GM11168 (cell line): ENCODE measurements around the gene CXCL16.
"Not testable (repeated sequence)": the region's sequence is repeated elsewhere in the genome, so short reads cannot be mapped to it uniquely, and the experiment has no call there.

ENCODE experiments used
- in situ Hi-C: fragments of 300-500 bp; cut with MboI; formaldehyde crosslinking; loops from one replicate; pipeline ENCODE4 v1.12.0; 2022; ENCODE audit warnings: low sequenced_read_pairs; ENCODE audit not compliant: unreplicated experiment

CXCL16 gene

DNA sequence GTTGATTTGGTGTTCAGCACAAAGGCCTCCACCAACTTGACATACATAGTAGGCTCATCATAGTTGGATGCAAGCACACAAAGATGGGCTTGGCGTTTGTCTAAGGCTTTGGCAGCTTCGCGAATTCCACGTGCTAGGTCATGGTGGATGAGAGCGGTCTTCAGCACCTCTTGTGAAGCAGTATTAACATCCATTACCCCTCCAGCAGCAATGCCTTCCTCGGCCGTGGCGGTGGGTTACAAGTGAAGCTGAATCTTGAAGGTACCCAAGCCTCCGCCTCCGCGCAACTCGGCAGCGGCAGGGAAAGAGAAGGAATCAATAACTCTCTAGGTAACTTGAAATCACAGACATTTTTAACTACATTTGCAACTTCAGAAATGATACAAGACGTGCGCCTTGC, 34.7 kb downstream of the CXCL16 start:
- in situ Hi-C loops = no loop called here

DNA sequence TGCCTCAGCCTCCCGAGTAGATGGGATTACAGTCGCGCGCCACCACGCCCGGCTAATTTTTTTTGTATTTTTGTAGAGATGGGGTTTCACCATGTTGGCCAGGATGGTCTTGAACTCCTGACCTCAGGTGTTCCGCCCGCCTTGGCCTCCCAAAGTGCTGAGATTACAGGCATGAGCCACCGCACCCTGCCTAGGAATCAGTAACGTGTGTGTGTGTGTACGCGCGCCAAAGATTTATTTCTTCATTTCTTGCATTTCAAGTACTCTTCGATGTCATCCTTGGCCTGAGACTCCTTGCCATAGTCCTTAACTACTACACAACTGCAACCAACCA, 35.2 kb downstream of the CXCL16 start:
- in situ Hi-C loops = not testable (repeated sequence)

DNA sequence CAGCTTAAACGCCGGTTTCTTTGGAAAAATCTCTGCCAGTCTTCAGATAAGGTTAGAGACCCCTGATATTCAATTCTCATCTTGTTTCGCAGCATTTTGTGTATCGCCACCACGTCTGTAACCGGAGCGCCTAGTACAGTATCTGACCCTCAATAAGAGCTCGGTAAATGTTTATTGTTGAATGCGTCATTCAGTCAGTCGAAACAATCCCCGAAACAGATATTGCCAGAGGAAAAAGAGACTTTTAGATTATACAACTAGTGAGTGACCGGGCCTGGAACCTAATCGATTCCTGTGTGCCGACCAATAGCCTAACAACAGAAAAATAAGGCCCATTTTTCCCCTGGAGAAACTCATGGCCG, 36.4 kb downstream of the CXCL16 start:
- in situ Hi-C loops = no loop called here

DNA sequence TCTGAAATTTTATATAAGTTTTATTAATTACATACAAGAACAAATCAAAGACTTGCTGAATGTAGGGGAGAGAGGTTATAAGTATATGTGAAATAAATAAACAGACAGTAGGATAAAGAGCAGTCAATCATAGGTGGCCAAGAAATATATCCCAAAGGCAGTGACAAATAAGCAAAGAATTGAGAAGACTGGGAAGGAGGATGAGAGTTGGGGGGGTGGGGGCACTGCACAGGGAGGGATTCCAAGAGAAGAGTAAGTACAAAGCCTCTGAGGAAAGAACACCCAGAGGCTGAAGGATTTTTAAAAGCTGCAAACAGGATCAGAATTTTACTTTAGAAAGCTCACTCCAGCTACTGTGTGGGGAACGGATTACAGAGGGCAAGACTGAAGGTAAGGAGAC, 38.6 kb downstream of the CXCL16 start:
- in situ Hi-C loops = no loop called here

DNA sequence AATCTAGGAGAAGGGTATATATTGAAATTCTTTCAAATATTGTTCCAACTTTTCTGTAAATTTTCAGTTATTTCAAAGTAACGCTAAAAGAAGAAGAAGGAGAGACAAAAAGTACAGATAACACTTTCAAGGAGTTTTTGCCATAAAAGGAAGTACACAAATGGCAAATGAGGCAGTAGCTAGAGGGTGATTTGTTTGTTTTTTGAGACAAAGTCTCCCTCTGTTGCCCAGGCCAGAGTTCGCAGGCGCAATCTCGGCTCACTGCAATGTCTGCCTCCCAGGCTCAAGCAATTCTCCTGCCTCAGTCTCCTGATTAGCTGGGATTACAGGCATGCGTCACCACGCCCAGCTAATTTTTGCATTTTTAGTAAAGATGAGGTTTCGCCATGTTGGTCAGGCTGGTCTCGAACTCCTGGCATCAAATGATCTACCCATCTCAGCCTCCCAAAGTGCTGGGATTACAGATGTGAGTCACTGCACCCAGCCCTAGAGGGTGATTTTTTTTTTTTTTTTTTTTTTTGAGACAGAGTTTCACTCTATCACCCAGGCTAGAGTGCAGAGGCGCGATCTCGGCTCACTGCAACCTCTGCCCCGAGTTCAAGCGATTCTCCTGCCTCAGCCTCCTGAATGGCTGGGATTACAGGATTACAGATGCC, 40.2 kb downstream of the CXCL16 start:
- in situ Hi-C loops = not testable (repeated sequence)

DNA sequence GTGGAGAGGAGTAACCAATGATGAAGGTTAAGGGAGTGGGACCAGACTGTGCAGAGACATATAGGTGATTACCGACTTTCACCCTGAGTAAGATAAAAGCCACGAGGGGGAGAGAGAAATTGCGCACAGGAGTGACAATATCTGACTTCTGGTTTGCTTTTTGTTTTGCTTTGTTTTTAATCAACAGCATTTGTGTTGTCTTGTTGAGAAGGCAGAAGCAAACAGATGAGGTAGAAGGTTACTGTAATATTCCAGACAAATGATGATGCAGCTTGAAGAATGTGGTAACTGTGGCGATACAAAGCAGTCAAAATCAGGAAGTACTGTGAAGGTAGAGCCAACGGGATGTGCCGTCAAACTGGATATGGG, 43.3 kb downstream of the CXCL16 start:
- in situ Hi-C loops = no loop called here

DNA sequence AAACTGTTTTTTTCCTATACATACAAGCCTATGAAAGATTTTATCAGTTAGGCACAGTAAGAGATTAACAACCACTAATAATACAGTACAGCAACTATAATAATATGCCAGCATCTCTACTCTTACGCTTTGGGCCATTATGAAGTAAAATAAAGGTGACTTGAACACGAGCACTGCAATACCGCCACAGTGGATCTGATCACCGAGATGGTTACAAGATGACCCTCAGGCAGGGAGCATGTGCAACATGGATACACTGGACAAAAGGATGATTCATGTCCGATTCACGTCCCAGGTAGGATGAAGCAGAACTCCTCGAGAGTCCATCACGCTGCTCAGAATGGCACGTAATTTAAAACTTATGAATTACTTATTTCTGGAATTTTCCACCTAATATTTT, 46.3 kb downstream of the CXCL16 start:
- in situ Hi-C loops = no loop called here

DNA sequence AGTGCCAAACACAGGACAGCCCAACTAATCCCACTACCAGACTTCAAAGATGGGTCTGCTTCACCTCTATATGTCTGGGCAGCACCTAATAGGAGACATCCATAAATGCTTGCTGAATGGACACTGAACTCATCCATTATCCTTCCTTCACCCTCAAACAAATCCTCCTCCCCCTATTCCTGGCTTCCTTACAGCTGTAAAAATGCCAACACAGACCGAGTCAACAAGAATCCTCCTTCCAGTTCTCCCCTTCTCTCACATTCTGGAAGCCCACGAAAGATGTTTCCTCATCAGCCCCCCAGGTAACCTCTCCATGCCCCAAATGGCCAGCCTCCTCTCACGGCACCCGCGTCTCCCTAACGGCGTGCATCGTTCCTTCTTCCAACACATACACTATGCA, 48.0 kb downstream of the CXCL16 start:
- in situ Hi-C loops = no loop called here

DNA sequence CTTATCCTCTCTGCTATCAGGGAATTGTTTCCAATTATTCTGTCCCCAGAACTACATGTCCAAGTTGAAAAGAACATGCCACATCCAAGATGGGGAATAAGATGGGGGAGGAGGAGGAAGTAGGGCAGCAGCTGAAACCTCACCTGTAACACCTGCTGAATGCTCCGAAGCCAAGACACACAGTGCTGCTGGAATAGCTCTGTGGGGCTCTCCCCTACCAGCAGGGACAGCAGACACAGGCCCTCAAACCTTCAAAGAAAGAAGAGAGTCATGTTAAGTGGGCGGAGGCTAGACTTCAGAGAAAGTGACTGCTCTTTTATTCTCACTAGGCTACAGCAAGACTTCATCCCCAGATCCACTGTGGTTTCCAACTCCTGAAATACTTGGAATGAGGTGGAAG, 49.0 kb downstream of the CXCL16 start:
- in situ Hi-C loops = no loop called here

DNA sequence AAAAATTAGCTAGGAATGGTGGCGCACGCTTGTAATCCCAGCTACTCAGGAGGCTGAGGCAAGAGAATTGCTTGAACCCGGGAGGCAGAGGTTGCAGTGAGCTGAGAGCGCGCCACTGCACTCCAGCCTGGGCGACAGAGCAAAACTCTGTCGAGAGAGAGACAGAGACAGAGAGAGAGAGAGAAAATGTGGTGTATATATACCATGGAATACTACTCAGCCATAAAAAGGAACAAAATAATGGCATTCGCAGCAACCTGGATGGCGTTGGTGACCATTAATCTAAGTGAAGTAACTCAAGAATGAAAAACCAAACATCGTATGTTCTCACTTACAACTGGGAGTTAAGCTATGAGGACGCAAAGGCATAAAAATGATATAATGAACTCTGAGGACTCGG, 49.9 kb downstream of the CXCL16 start:
- in situ Hi-C loops = not testable (repeated sequence)

DNA sequence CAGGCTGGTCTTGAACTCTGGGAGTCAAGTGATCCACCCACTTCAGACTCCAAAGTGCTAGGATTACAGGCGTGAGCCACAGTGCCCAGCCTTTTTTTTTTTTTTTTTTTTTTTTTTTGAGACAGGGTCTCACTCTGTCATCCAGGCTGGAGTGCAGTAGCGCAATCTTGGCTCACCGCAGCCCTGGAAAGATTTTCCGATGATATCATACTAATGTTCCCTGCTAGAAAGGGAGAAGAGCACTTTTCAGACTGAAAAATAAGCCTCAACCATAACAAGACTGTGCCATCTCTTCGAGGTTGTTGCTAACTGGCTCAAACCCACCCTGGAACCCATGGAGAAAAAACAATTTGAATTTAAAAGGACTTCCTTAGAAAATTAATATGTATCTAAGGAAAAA, 56.0 kb downstream of the CXCL16 start:
- in situ Hi-C loops = not testable (repeated sequence)
